ENCODE results near the gene IL15RA. TPM values are rescaled to one million over a fixed set of nuclear protein-coding genes. Genes with fewer than 3 reads are reported as not detected.

Gene IL15RA
- total and polyA plus RNA-seq, 12 donors: 2.8 to 55.8 (median 10.0) TPM

- TF ChIP-seq POLR2A (IDR thresholded peaks at IDR 0.05): no peak
- no peak for TF ChIP-seq CTCF (IDR thresholded peaks at IDR 0.05)
- WGBS, 4 donors: 28 to 49% (median 42%) methylated on average over 9 of the region's 9 CpGs
- Histone ChIP-seq H3K27me3 (no peaks in the 10 kb centered on the region), H3K36me3 (replicated peaks in 1 of 2) (no peaks in the 10 kb centered on the region), H3K4me3 (no peak overlapping the region), H3K4me1 (replicated peaks in 1 of 2) (peaks cover 0 to 3% of the 10 kb centered on the region in 2 donors), H3K27ac (peak overlapping the region in 1 of 5 donors; percentile 8), H3K9me3 (replicated peaks in 1 of 3) (no peaks in the 10 kb centered on the region)
- peak in 1 of 7 donors; percentile 24 for DNase-seq
- intact Hi-C loops (cut with DNase I): no loop called here
These were observed 6.4 kb upstream of the IL15RA start for GRCh38 chr10:5983774-5984173.

GRCh38 chr10:5981529-5981928 lies 4.2 kb upstream of the IL15RA start:
- Histone ChIP-seq H3K27me3 (no peaks in the 10 kb centered on the region), H3K27ac (no peak overlapping the region), H3K9me3 (replicated peaks in 1 of 3) (no peaks in the 10 kb centered on the region), H3K4me1 (replicated peaks in 1 of 2) (peaks cover 5 to 8% of the 10 kb centered on the region in 2 donors), H3K4me3 (no peak overlapping the region), H3K36me3 (replicated peaks in 1 of 2) (no peaks in the 10 kb centered on the region)
- no peak for TF ChIP-seq POLR2A (IDR thresholded peaks at IDR 0.05)
- TF ChIP-seq CTCF (IDR thresholded peaks at IDR 0.05): no peak
- WGBS, 4 donors: 80 to 94% (median 84%) methylated on average over 9 of the region's 9 CpGs
- intact Hi-C loops (cut with DNase I): no loop called here
- no peak for DNase-seq

- Histone ChIP-seq H3K27ac (peak overlapping the region in 4 of 5 donors; percentile 86 to 96 (median 90)), H3K4me1 (replicated peaks in 1 of 2) (peaks cover 5 to 6% of the 10 kb centered on the region in 2 donors), H3K4me3 (peak overlapping the region in 3 of 4 donors; percentile 80 to 93 (median 86)), H3K36me3 (replicated peaks in 1 of 2) (no peaks in the 10 kb centered on the region), H3K9me3 (replicated peaks in 1 of 3) (no peaks in the 10 kb centered on the region), H3K27me3 (no peaks in the 10 kb centered on the region)
- intact Hi-C loops (cut with DNase I): no loop called here
- TF ChIP-seq CTCF (IDR thresholded peaks at IDR 0.05) (no peak), POLR2A (IDR thresholded peaks at IDR 0.05) (no peak)
- 11 to 30% (median 18%) methylated on average over 6 of the region's 6 CpGs for whole genome bisulfite sequencing, 4 donors
- DNase-seq: no peak
These were observed 817 bp upstream of the IL15RA start for GRCh38 chr10:5978230-5978489.

- H3K4me3 ChIP-seq: peak overlapping the region; percentile 36 to 93 (median 83)
- TF ChIP-seq POLR2A (IDR thresholded peaks at IDR 0.05) (no peak), CTCF (IDR thresholded peaks at IDR 0.05) (no peak)
- no peaks in the 10 kb centered on the region for H3K9me3 ChIP-seq (replicated peaks in 1 of 3)
- peaks cover 5 to 13% of the 10 kb centered on the region in 2 donors for H3K4me1 ChIP-seq (replicated peaks in 1 of 2)
- intact Hi-C loops (cut with DNase I): no loop called here
- 2 to 5% (median 3%) methylated on average over 24 to 82 of the region's 82 CpGs for WGBS, 4 donors
- no peaks in the 10 kb centered on the region for H3K36me3 ChIP-seq (replicated peaks in 1 of 2)
- peak overlapping the region; percentile 41 to 96 (median 87) for H3K27ac ChIP-seq
- DNase-seq: peak in 6 of 7 donors; percentile 48 to 55 (median 50)
- no peaks in the 10 kb centered on the region for H3K27me3 ChIP-seq
These were observed 552 bp downstream of the IL15RA start for GRCh38 chr10:5976512-5977470.

Measured in adrenal gland (tissue), 12 donors.